Urothelium cell line (cell line): Measurements from ENCODE around the gene TRMT10B.
A peak's percentile ranks its signal among the peaks of the same experiment; 100 is the strongest.
"Not testable (repeated sequence)": the region's sequence is repeated elsewhere in the genome, so short reads cannot be mapped to it uniquely, and the experiment has no call there.

Experiments used
- DNase-seq: peaks from one replicate; pipeline ENCODE4 v3.0.0; 2011; ENCODE audit warnings: low spot score, mixed read lengths
- FAIRE-seq: peaks from 2 replicates; lab custom pipeline; 2011; peaks lifted over from hg19 to GRCh38; lab: Jason Lieb, UNC

Gene TRMT10B

DNA sequence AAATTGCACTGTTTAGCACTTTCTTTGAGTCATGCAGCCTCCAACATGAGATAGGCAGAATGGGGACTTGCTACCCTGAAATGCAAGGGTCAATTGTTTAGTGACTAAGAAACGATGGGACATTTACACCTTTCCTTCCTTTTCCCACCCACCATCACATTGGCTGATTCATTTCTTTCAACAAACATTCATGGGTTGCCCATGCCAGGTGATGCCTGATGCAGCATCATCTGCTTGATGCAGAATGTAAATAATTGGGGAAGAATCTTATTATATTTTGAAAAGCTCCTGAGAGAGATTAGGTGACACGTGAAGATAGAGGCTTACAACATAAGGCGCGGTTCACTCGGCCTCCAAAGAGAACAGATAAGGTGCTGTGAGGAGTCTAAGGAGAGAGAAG is 4.5 kb upstream of the TRMT10B start:
- FAIRE-seq (no peak), DNase-seq (no peak)

DNA sequence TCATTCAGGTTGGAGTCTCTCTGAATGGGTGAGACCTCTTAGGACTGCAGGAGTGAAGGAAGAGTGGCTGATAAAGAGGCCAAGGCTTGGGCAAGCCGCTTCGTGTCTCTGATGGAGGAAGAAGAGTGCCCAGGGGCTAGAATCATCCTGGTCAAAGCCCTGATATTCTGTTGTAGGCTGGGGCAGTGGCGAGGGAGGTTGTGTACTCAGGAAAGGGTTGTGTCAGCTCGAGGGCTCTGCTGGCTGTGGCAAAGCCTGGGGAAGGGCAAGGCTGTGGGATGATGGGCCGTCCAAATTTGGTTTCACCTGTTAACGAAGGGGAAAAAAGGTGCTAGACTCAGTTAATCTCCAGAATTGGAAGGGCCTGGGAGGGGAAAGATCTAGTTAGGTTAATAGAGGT is 2.4 kb upstream of the TRMT10B start:
- FAIRE-seq, result no peak
- no peak for DNase-seq

DNA sequence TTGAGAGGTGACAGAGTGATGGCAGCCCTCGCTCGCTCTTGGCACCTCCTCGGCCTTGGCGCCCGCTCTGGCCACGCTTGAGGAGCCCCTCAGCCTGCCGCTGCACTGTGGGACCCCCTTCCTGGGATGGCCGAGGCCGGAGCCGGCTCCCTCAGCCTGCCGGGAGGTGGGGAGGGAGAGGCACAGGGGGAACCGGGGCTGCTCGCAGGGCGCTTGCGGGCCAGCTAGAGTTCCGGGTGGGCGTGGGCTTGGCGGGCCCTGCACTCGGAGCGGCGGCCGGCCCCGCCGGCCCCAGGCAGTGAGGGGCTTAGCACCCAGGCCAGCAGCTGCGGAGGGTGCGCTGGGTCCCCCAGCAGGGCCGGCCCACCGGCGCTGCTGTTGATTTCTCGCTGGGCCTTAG is 1.9 kb upstream of the TRMT10B start:
- DNase-seq, FAIRE-seq: not testable (repeated sequence)

DNA sequence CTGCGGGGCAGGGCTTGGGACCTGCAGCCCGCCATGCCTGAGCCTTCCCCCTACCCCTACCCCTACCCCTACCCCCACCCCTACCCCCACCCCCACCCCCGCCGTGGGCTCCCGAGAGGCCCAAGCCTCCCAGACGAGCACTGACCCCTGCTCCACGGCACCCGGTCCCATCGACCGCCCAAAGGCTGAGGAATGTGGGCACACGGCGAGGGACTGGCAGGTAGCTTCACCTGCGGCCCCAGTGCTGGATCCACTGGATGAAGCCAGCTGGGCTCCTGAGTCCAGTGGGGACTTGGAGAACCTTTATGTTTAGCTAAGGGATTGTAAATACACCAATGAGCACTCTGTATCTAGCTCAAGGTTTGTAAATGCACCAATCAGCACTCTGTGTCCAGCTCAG is 1.5 kb upstream of the TRMT10B start:
- DNase-seq, FAIRE-seq: not testable (repeated sequence)

DNA sequence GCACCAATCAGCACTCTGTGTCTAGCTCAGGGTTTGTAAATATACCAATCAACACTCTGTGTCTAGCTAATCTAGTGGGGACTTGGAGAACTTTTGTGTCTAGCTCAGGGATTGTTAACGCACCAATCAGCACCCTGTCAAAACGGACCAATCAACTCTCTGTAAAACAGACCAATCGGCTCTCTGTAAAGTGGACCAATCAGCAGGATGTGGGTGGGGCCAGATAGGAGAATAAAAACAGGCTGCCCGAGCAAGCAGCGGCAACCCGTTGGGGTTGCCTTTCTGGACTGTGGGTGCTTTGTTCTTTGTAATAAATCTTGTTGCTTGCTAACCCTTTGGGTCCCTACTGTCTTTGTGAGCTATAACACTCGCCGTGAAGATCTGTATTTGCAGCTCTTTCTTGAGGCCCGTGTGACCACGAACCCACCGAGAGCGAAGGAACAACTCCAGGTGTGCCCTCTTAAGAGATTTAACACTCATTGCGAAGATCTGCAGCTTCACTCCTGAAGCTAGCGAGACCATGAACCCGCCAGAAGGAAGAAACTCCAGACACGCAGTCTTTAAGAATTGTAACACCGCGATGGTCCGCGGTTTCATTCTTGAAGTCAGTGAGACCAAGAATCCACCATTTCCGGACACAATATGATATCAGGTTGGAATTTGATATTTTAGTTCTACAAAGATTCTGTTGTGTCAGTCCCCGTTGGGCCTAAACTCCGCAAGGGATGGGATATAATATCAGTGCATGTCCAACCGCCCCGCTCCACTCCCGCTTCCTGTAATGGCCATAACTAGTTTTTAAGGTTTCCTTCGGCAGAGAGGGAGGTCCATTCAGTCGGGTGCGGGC is 740 bp upstream of the TRMT10B start:
- DNase-seq, result no peak

DNA sequence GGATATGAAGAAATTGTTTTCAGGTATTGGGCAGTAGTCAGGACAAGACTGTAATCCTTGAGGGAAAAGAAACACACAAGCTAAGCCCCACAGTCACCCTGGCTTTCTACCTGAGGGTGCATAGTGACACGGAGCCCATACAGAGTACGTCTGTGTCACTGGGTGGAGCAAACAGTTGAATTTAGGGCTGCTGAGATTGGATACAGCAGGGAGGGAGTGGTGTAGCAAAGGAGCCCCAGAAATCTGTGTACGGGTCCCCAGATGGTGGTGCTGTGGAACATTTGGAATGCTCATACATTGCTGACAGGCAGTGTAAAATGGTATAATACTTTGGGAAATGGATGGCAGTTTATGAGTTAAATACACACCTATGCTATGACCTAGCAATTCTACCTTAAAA is 5.1 kb downstream of the TRMT10B start:
- DNase-seq, result no peak
- FAIRE-seq, result no peak

More for the DNA sequence above, 740 bp upstream of the TRMT10B start:
- no peak for FAIRE-seq

DNA sequence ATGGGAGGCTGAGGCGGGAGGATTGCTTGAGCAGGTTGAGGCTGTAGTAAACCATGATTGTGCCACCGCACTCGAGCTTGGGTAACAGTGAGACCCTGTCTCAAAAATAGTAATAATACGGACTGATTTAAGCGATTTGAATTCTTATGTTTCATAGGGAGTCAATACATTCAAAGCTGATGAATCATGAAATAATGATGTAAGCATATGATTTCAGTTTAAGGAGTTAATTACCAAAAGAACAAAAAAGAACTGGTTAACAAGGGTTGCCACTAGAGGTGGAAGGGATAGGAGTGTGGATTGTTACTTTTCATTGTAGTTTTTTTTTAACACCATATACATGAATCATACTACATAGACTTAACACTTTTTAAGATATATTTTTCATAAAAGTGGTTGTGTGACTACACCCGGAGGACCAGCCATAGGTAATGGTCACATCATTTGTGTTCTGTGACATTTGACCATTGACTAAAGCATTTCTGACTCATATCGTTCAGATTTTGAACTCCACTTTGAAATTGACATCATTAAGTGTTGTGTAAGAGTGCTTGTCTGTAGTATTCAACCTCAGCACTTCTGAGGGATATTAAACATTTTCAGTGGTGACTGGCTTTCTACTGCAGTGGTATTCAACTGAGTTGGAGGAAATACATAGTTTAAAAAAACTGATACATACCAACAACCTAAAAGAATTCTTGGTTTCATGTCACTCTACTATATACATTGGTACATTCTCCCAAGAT is 7.0 kb downstream of the TRMT10B start:
- FAIRE-seq, result no peak

DNA sequence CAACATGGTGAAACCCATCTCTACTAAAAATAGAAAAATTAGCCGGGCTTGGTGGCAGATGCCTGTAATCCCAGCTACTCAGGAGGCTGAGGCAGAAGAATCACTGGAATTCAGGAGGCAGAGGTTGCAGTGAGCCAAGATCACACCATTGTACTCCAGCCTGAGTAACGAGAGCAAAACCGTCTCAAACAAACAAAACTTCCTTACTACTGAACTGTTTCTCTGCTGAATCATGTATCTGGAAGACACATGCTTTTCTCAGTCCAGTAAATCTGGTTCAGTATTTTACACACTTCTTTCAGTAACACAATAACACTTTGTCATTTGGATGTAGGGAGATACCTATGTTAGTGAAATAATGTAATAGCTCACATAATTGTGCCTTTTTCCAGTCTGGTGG is 7.9 kb downstream of the TRMT10B start:
- FAIRE-seq, result no peak

More for the DNA sequence above, 7.0 kb downstream of the TRMT10B start:
- DNase-seq, result no peak

DNA sequence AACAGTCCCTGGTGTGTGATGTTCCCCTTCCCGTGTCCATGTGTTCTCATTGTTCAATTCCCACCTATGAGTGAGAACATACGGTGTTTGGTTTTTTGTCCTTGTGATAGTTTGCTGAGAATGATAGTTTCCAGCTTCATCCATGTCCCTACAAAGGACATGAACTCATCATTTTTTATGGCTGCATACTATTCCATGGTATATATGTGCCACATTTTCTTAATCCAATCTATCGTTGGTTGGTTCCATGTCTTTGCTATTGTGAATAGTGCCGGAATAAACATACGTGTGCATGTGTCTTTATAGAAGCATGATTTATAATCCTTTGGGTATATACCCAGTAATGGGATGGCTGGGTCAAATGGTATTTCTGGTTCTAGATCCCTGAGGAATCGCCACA is 11.7 kb downstream of the TRMT10B start:
- not testable (repeated sequence) for FAIRE-seq, DNase-seq

More for the DNA sequence above, 7.9 kb downstream of the TRMT10B start:
- DNase-seq, result no peak

DNA sequence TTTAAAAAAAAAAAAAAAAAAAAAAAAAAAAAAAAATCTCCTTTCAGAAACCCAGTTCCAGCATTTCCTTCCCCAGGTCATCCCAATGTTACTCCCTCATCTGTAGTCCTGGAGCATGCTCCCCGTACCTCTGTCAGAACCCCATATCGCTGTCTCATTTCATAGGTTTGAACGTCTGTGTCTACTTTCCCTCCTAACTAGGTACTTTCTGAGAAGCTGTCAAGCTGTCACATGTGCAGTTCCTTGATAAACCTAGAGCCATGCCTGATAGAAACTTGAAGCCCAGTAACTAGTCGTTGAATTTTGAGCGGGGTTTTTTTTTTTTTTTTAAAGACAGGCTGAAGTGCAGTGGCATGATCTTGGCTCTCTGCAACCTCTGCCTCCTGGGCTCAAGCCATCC is 15.7 kb downstream of the TRMT10B start:
- no peak for FAIRE-seq
- DNase-seq, result no peak

DNA sequence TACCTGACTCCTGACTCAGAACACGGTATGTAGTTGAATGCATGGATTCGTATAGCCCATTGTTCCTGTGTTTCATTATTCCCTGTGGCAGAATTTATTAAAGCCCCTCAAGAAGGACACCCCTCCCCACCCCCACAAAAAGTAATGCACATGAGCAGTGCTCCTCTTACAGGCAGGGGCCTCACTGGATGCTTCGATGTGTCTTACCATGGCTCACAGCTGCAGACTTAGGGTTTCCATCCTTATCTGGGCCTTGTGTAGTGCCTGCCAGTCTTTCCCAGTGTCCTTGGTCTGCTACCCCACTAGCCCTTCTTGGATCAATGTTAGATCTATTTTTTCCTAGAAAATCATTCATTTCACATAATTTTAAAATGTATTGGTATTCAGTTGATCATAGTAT is 16.4 kb downstream of the TRMT10B start:
- FAIRE-seq (no peak), DNase-seq (no peak)

DNA sequence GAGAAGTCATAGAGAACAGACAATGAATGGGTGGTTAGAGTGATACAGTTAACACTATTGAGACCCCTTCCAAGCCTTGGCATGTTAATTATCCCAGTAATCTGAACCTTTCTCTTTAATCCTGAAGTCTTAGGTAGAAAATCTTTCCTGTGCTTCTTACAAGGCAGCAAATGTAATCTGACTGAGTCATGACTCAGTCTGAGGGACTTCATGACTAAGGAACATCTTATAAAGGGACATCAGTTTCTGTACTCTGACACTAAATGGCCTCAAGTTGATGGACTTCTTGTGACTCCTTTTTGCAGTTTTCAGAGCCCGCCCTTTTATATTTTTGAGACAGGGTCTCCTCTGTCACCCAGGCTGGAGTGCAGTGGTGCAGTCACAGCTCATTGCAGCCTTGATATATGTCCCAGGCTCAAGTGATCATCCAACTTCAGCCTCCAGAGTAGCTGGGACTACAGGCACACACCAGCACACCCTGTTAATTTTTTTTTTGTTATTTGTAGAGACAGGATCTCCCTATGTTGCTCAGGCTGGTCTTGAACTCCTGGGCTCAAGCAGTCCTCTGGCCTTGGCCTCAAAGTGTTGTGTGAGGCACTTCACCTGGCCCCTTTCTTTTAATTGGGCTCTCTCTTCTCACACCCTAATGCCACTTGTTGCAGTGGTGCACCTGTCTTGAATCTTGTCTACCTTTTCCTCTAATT is 21.8 kb downstream of the TRMT10B start:
- FAIRE-seq (no peak), DNase-seq (no peak)

DNA sequence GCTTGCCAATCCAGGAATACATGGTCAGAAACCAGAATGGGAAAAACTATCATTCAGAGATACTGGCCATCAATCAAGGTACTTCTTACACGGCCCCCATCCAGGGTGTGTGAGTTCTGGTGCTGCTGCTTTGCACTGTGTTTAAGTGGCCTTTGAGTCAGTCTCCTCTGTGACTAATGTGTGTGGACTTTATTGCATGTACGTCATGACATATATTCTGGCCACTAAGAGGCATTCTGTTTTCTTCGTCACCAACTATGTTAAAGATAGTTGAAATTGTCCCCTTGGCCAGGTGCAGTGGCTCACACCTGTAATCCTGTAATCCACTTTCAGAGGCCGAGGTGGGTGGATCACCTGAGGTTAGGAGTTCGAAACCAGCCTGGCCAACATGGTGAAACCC is 22.7 kb downstream of the TRMT10B start:
- no peak for FAIRE-seq
- DNase-seq, result no peak

DNA sequence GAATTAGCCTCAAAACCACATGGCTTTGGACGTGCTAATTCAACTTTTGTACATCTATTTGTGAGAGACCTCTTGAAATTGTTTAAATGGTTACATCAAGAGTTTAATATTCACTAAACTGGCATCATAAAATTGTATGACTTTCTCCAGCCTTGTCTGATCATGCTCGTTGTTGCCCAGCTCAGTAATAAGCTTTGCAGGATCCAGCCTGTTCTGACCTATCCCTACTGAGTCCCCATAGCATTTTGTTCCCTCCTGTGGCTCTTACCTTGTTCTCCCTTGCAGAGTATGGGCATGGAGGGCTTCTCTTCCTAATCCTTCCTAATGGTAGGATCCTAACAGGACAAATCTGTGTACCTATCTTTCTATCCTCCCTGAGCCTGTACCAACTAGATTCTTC is 24.9 kb downstream of the TRMT10B start:
- DNase-seq, result no peak
- FAIRE-seq, result no peak

DNA sequence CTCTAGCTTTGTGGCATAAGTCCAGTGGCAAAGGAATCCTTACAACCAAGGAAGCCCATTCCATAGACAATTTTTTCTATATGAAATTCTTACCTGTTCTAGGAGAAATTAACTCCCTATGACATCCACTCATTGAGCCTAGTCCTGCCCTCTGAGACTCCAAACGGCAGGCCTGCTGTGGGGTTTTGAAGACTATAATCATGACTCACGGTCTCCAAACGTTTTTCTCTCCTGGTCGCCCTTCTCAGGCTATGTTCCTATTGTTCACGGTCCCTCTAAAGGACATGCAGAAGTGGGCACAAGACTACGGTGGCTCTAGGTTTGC is 30.6 kb downstream of the TRMT10B start:
- DNase-seq, result no peak
- FAIRE-seq, result no peak

DNA sequence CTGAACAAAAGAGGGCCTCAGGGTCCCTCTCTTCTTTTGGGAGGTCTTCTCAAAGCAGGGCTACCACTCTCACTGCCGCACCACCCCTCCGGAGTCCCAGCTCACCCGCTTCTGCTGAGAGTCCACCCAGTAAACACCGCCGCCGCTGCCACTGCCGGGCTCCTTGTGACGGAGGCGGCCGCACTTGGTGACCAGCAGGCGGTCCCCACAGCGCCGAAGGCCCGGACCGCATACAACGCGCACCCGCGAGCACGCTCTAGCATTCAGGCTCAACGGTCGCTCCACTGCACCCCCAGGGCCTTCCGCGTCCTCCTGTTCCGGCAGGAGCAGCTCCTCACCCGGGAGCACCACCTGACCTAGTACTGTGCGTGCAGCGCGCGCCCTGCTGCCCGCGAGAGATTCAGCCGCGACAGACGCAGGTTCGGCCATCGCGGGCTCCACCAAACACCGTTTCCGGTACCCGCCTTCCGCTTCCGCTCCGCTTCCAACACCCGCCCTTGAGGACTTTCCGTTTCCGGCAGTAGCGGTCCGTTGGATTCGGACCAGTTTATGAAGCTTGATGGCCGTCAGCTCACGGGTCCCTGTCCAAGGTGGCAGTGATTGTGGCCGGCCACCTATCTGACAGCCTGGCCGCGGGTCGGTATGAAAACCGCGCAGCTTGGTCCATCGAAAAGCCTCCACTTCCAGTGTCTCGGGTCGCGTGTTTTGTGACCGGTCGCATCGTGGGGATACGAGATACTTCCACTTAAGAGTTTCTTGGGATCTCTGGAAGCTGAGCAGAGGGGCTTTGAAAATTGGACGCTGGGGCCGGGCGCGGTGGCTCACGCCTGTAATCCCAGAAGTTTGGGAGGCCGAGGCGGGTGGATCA is 31.2 kb downstream of the TRMT10B start, which contains the start of gene EXOSC3:
EXOSC3 (minus strand) TSS at position 449 of the 868 bp plus-strand sequence; CDS start at position 429, 20 bp downstream.
- DNase-seq (peak; percentile 89), FAIRE-seq (peak; percentile 30)

DNA sequence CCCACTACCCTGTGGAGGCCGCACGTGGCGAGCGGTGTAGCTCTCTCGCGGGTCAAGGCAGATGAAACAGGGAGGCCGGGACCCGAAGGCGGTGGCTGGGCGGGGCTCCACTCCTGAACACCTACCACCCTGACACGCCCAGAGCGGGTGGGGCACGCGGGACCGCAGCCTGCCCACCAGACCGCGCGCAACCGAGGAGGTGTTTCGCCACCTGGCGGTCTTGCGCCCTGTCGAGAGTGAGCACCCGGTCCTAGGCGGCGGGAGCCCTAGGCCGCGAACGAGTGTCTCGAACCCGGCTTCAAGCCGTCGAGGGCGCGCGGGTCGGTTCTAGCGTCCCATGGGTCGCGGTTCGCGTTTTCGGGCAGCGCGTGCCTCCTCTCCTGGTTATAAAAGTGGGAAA is 33.5 kb downstream of the TRMT10B start:
- no peak for FAIRE-seq

DNA sequence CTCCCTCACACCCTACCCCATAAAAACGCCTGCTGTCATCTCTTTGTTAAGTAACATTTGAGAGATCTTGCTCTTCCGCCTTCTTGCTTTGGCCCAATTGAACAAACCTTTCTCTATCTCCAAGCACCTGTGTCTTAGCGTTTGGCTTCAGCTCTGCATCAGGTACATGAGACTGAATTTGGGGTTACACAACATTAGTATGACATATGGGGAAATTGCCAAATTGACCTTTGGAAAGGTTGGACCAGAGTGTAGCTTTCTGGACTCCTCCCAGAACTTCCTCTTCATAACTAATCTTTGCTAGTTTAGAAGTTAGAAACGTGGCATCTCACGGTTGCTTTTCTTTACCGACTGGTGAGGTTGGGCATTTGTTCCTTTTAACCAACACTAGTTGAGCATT is 34.7 kb downstream of the TRMT10B start:
- FAIRE-seq, result no peak
- DNase-seq, result no peak

More for the DNA sequence above, 33.5 kb downstream of the TRMT10B start:
- no peak for DNase-seq

DNA sequence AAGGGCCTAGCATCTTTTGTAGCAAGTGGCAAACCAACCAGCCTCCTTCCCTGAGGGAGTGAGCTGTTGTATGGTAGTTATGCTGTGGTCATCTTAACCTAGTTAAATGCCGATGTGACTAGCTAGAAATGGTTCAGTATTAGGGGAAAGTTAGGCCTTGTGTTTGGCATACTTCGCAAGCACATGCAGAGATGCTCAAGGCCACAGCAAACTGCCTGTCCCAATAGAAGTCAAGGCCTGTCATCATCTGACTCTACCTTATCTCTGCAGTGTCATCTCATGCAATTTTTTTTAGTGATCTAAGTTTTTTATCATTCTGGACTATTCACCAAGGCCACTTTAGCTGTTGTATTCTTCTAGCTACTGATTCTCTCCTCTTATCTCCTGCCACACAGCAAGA is 36.5 kb downstream of the TRMT10B start:
- FAIRE-seq (no peak), DNase-seq (no peak)

DNA sequence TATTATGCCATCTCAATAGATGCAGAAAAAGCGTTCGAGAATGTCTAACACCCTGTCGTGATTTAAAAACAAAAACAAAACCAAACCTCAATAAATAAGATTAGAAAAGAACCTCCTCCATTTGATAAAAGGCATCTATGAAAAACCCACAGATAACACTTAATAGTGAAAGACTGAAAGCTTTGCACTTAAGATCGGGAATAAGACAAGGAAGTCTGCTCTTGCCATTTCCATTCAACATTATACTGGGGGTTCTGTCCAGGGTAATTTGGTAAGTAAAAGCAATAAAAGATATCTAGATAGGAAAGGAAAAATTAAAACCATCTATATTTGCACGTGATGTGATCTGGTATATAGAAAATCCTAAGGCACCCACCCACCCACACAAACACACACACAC is 38.5 kb downstream of the TRMT10B start:
- FAIRE-seq, result no peak
- DNase-seq, result no peak
